ENCODE data around the gene ADISSP.

ADISSP gene

DNA sequence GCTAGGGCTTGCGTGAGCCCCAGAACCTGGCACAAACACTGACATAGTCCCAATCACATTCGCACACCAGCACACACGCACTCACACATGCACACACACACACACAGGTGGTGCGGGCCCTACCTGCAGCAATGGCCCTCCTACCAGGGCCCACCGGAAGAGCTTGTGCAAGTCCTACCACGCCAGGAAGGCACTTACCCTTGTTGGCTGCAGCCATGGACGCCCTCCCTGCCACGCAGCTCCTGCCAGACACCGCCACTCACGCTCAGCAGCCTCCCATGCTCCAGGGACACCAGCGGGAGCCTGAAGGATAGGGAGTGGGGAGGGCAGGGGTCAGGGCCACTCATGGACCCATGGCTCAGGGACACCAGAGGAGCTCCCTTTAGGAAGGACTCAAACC, 7.7 kb downstream of the ADISSP start:
- in situ Hi-C loops (cut with MboI; ENCODE audit: low pct_unique_long_range_greater_than_20kb, low sequenced_read_pairs), result no loop called here

DNA sequence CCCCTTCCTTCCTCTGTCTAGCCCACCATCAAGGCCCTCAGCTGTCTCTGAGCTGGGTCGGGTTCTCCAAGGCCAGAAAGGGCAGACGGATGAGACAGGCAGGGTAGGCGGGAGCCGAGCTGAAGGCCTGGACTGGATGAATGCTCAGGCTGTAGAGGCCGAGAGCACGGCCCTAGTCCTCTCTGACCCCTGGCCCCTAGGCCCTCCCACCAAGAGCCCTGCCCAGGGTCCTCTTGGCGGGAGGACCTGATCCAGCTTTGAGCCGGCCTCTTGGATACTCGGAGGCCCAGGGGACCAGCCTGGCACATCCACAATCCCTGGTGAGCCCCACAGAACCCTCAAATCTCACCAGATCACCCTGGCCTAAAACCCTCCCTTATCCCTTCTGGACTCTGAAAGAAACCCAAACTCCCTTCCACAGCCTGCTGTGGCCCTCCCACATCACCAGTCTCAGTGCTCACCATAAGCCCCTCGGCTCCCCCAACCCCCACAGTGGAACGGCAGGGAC, 8.2 kb downstream of the ADISSP start:
- no peak for DNase-seq
- in situ Hi-C loops (cut with MboI; ENCODE audit: low pct_unique_long_range_greater_than_20kb, low sequenced_read_pairs), result no loop called here

More for the DNA sequence above, 7.7 kb downstream of the ADISSP start:
- DNase-seq, result no peak

DNA sequence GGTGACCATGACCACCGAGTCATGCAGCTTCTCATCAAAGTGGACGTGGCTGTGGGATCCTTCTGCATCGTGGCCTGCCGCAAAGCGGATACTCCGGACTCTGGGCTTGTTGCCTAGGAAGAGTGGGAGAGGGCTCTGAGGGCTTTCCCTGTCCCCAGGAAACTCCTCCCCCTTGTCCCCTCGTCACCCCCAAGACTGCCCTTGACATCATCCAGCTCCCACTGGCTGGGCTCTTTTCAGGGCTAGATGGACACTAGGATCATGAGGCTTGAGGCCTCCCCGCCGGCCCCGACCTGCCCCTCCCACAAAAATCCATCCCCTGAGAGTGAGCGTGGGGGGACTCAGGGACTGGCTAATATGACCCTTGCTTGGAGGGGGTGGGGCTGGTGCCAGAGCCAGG, 9.0 kb downstream of the ADISSP start:
- in situ Hi-C loops (cut with MboI; ENCODE audit: low pct_unique_long_range_greater_than_20kb, low sequenced_read_pairs), result no loop called here
- DNase-seq, result no peak

DNA sequence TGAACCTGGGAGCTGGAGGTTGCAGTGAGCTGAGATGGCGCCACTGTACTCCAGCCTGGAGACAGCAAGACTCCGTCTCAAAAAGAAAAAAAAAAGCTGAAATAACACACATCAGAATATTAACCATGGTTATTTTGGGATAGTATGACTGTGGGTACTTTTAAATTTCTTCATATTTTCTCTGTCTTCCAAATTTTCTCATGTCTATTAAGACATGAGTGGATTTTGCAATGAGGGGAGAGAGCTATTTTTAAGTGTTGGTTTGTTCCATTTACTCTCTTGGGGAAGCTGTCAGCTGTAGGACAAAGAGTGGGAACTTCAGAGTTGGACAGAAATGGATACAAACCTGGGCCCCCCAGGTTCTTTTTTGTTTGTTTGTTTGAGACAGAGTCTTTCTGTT, 10.3 kb downstream of the ADISSP start:
- in situ Hi-C loops (cut with MboI; ENCODE audit: low pct_unique_long_range_greater_than_20kb, low sequenced_read_pairs), result no loop called here
- DNase-seq, result no peak

DNA sequence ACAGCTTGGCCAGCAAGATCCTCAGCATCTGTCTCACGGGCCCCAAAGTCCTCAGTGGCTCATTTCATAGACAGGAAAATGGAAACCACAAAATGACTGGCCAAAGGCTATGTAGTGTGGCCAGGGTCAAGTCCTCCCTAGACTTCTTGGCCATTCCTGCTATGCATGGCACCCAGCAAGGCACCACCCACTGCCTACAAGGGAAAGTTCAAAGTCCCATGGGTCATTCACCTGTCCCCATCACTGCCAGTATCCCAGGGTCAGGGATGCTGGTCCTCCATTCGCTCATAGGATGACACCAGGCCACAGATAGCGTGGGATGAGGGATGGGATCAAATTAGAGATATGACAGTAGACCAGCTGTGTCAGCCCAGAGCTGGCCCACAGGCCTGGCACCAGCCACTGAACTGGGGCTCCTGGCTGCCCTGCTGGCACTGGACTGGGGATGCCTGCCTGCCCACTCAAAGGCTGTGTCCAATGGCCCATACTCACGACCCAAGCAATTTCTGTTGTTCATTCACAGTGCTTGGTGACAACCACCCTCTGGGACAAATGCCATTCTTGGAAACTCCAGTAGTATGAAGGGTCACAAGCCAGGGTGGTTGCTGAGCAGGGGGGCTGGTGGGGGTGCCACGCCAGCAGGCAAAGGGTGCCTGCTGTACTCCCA, 11.6 kb downstream of the ADISSP start:
- in situ Hi-C loops (cut with MboI; ENCODE audit: low pct_unique_long_range_greater_than_20kb, low sequenced_read_pairs), result no loop called here

DNA sequence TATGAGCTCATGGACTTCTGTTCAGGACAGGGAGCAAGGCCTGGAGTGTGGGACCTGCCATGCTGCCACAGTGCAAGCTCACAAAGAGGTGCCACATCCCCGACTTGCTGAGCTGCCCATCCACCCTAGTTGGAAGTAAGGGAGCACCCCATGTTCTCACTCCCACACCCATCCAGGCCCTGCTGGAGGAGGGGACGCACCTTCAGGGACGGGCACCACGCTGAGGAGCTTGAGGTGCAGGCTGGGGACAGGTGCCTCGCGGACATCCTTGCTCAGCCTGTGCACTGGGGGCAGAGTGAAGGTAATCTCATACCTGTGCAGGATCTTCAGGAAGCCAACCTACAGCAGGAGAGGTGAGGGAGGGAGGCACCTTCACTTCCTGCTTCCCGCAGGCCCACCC, 12.3 kb downstream of the ADISSP start:
- in situ Hi-C loops (cut with MboI; ENCODE audit: low pct_unique_long_range_greater_than_20kb, low sequenced_read_pairs), result no loop called here
- DNase-seq, result no peak

More for the DNA sequence above, 11.6 kb downstream of the ADISSP start:
- DNase-seq, result no peak

DNA sequence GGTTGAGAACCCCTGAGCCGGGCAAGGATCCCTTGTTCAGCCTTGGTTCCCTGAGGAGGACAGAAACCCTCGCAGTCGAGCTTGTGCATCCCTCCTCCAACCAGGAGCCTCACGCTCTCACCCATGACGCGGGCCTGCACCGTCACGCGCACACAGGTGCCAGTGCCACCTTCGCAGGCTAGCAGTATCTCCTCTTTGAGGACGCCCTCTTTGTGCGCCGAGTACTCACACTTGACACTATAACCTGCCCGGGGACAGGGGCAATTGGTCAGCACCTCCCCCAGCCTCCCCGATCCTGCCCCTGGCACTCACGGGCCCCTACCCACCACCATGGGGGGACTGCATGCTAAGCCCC, 13.3 kb downstream of the ADISSP start:
- DNase-seq, result no peak
- in situ Hi-C loops (cut with MboI; ENCODE audit: low pct_unique_long_range_greater_than_20kb, low sequenced_read_pairs), result no loop called here

DNA sequence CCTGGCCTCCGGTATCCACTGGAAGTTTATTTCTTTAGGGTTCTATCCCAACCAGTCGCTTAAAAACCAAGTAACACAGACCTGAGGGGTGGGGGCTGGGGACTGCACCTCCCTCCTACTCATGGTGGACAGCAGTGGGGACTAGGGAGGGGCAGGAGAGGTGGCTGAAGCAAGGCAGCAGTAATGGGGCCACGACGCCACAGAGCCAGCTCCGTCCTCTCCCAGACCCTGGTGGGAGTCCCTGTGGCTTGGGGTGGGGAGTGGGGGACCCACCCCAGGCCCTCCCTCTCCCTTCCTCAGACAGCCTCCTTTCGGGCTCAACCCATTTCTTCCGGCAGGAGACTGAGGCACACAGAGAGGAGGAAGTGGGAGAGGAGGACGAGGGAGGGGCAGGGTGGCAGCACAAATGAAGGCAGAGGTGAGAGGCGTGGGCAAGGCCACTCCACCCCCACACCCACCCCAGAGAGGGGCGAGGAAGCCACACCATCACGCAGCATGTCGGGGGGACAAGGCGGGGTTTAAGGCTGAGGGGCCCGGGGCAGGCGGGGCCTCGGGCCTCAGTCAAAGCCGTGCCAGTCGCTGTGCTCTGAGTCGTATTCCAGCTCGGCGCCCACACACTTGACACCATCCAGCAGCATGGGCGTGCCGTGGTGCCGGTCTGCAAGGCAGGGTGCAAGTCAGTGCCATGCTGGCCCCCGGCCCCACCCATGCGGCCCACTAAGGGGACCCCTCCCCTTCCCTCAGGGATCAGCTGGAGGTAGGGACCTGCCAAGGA, 13.9 kb downstream of the ADISSP start:
- in situ Hi-C loops (cut with MboI; ENCODE audit: low pct_unique_long_range_greater_than_20kb, low sequenced_read_pairs), result no loop called here
- DNase-seq, result no peak

DNA sequence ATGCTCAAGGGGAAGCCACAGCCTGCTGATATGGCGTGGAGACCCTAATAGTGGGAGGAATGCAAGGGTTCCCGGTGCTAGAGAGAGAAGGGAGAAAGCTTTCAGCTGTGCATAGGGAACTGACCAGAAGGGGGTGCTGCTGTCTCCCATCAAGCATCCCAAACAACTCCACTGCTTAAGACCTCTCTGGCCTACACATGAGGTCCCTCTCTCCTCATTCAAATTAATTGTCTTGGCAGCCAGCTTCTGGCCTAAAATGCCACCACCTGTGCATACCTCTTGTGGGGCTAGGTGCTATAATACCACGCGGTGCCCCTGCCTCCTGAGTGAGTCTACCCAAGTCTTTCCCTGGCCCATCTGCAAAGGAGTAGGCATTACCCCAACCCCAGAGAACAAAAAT, 14.5 kb downstream of the ADISSP start:
- peak; percentile 82 for DNase-seq
- in situ Hi-C loops (cut with MboI; ENCODE audit: low pct_unique_long_range_greater_than_20kb, low sequenced_read_pairs), result no loop called here

DNA sequence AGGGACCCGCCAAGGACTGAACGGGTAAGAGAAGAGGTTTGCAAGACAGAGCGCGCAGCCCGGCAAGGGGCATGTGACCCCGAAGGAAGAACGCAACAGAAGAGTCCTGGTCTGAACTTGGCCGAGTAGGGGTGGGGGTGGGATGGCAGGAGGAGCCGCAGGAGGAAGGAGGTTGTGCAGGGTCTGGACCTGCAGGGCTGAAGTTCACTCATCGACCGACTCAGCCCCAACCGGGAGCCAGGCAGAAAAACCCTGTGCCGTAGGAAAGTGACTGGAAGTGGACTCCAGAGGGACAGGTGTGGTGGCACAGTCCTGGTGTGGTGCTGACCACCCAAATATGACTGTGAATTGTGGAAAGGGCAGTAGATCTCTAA, 15.2 kb downstream of the ADISSP start:
- no peak for DNase-seq
- in situ Hi-C loops (cut with MboI; ENCODE audit: low pct_unique_long_range_greater_than_20kb, low sequenced_read_pairs), result no loop called here

DNA sequence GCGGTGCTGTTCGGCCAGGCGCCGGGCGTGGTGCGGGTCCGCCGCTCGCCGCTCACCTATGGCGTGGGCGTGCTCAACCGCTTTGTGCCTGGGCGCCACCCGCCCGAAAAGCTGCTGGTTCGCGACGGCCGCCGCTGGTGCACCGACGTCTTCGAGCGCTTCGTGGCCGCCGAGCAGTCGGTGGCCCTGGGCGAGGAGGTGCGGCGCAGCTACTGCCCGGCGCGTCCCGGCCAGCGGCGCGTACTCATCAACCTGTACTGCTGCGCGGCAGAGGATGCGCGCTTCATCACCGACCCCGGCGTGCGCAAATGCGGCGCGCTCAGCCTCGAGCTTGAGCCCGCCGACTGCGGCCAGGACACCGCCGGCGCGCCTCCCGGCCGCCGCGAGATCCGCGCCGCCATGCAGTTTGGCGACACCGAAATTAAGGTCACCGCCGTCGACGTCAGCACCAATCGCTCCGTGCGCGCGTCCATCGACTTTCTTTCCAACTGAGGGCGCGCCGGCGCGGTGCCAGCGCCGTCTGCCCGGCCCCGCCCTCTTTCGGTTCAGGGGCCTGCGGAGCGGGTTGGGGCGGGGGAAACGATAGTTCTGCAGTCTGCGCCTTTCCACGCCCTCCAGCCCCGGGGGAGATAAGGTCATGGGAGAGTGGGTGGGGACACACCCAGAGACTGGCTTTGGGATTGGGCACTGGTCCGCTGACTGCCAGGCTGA, 15.7 kb downstream of the ADISSP start:
- DNase-seq, result no peak
- in situ Hi-C loops (cut with MboI; ENCODE audit: low pct_unique_long_range_greater_than_20kb, low sequenced_read_pairs), result no loop called here

DNA sequence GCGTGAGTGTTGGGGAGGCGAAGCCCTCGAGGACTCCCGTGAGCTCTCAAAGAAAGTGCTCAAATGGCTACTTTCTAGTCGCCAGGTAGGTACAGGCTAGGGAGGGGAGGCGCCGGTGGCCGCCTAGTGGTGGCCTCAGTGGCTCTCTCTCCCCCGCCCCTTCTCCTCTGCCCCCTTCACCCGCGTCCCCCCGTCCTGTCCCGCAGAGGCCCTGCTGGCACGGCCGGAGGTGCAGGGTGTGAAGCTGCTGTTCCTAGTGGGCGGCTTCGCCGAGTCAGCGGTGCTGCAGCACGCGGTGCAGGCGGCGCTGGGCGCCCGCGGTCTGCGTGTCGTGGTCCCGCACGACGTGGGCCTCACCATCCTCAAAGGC, 16.3 kb downstream of the ADISSP start:
- no peak for DNase-seq
- in situ Hi-C loops (cut with MboI; ENCODE audit: low pct_unique_long_range_greater_than_20kb, low sequenced_read_pairs), result no loop called here

DNA sequence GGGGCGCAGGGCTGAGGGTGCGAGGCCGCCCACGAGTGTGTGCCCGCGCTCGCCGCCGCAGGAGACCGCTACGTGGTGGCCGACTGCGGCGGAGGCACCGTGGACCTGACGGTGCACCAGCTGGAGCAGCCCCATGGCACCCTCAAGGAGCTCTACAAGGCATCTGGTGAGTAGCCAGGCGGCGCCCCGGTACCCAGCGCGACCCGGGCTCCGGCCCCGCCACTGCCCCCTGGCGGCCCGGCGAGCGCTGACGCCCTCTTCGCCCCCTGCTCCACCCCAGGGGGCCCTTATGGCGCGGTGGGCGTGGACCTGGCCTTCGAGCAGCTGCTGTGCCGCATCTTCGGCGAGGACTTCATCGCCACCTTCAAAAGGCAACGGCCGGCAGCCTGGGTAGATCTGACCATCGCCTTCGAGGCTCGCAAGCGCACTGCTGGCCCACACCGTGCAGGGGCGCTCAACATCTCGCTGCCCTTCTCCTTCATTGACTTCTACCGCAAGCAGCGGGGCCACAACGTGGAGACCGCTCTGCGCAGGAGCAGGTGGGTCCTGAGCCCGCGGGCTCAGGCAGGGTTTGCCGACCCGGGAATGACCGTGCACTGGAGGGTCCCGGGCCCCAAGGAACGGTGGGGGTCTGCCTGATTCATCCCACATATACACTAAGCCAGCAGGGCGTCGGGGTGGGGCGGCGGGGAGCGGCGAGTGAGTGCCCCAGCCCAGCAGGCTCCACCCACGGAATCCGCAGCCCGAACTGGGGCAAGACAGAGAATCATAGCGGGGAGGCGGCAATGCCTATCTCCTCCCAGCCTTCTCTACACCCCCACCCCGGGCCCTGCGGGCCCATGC, 17.6 kb downstream of the ADISSP start:
- in situ Hi-C loops (cut with MboI; ENCODE audit: low pct_unique_long_range_greater_than_20kb, low sequenced_read_pairs), result no loop called here
- DNase-seq, result no peak

DNA sequence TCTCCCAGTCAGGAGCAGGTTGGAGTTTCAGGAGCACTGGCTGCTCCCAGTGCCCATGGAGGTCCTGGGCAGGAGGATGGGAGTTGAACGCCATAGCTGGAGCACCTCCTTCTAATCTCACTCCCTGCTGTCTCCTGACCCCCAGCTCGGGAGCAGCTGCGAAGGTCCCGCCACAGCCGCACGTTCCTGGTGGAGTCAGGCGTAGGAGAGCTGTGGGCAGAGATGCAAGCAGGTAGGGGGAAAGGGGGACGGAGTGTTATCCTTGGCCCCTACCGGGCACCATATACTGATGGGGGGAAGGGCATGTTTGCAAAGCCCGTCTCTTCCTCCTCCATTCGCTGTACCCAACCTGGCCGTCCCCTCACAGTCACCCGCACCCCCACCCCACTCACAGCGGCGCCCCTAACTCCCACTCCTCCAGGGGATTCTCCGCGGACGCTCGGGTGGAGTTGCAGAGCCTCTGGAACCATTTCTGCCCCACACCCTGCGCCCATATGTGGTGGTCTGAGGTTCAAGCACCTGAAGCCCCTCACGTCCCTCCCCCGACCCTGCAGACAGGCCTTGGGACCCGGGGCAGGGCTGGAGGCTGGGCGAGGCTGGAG, 18.4 kb downstream of the ADISSP start:
- no peak for DNase-seq
- in situ Hi-C loops (cut with MboI; ENCODE audit: low pct_unique_long_range_greater_than_20kb, low sequenced_read_pairs), result no loop called here

DNA sequence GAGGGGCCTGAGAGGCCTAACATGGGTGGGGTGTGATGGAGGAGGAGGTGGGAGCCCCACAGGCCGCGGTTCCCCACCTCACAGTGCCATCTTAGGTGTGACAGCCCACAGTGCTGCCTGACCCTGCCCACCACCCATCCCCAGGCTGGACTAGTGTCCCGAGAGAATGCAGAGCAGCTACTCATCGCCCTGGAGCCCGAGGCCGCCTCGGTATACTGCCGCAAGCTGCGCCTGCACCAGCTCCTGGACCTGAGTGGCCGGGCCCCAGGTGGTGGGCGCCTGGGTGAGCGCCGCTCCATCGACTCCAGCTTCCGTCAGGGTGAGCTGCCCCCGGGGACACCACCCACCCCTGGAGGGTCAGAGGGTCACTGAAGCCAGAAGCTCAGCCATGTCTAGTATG, 19.5 kb downstream of the ADISSP start:
- in situ Hi-C loops (cut with MboI; ENCODE audit: low pct_unique_long_range_greater_than_20kb, low sequenced_read_pairs), result no loop called here
- DNase-seq, result no peak

DNA sequence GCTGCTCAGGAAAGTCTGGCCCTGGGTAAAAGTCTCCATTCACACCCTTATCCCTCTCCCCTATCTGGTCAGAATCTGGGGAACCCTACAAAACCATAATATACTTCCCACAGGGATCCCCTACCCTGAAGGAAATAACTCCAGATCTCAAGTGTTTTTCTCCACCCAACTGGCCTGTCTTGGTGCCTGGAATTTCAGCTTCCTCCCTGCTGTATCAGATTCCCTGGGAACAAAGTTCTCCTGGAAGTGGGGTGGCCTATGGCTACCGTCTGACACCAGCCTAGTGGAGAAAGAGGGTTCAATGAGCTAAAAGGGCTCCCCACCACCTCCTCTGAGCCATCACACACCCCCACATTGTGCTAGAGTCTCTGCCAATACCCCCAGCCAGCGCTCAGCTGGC, 20.1 kb downstream of the ADISSP start:
- in situ Hi-C loops (cut with MboI; ENCODE audit: low pct_unique_long_range_greater_than_20kb, low sequenced_read_pairs), result no loop called here

DNA sequence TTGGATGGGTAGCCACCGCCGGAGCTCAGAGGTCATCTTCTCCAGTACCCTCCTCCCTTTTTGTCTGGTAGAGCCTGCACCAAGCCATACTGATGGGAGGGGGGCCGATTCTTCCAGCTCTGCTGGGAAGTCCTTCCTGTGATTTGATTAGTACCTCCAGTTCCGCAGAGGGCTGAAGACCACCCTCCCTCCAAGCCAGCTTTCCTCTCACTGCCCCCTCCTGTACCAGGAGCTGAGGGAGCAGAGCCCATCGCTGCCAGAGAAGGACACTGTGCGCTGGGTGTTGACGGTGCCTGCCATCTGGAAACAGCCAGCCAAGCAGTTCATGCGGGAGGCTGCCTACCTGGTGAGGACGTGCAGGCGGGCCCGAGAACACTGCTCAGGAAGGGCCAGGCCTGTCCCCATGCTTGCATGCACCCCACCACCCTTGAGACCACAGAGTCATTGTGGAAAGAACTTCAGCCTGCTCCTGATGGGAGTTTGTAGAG, 21.8 kb downstream of the ADISSP start:
- in situ Hi-C loops (cut with MboI; ENCODE audit: low pct_unique_long_range_greater_than_20kb, low sequenced_read_pairs), result no loop called here

More for the DNA sequence above, 20.1 kb downstream of the ADISSP start:
- DNase-seq, result no peak

DNA sequence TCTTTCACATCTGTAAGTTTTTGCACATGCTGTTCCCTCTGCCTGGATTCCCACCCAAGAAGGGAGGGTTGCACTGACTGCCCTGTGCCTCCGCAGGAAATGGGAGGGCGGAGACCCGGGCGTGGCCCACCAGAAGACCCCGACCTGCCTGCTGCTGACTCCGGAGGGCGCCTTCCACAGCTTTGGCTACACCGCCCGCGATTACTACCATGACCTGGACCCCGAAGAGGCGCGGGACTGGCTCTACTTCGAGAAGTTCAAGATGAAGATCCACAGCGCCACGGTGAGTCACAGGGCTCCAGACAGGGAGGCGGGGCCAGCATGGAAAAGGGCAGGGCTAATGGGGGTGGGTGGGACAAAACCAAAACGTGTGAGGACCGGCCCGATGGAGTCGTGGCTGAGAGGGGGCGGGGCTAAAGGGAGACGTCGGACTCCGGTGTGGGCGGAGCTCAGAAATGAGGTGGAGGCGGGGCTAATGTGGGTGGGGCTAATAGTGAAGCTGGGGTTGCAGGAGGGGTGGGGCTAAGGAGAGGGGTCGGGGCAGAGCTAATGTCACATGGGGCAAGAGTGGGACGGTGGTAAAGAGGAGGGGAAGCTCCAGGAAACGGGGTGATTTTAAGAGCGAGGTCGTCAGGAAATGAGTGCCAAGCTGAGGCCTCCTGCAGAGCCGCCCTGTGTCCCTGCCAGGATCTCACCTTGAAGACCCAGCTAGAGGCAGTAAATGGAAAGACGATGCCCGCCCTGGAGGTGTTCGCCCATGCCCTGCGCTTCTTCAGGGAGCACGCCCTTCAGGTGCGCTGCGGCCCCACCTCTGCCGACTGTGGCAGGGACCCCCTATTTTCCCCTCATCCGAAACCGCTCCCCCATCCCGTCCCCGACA, 22.5 kb downstream of the ADISSP start:
- DNase-seq, result peak; percentile 84
- in situ Hi-C loops (cut with MboI; ENCODE audit: low pct_unique_long_range_greater_than_20kb, low sequenced_read_pairs), result no loop called here

More for the DNA sequence above, 21.8 kb downstream of the ADISSP start:
- no peak for DNase-seq

All from KBM-7 (cell line).